KOPT-K1 (cell line): ENCODE measurements around the gene YES1.

Experiments used
- H3K27ac ChIP-seq: fragments of 200-600 bp; sonication (generic); 2 replicates; pipeline ENCODE4 v1.5.1; 2016; ENCODE audit warnings: antibody characterized with exemption, mild to moderate bottlenecking, low read depth, low read length; ENCODE audit not compliant: poor library complexity, severe bottlenecking
- H3K36me3 ChIP-seq: fragments of 200-600 bp; sonication (generic); 2 replicates; pipeline ENCODE4 v1.5.1; 2017; ENCODE audit warnings: antibody characterized with exemption, mild to moderate bottlenecking, low read length, moderate library complexity; ENCODE audit not compliant: insufficient read depth
- H3K9me3 ChIP-seq: fragments of 200-600 bp; sonication (generic); 2 replicates; pipeline ENCODE4 v1.5.1; 2017; ENCODE audit warnings: antibody characterized with exemption, low read length, mild to moderate bottlenecking; ENCODE audit not compliant: insufficient read depth, poor library complexity, severe bottlenecking

Gene YES1

GRCh38 chr18:680392-680791 lies 131.7 kb downstream of the YES1 start:
- Histone ChIP-seq H3K27ac (peak overlapping the region; percentile 97), H3K9me3 (no peaks in the 10 kb centered on the region), H3K36me3 (peaks cover 75% of the 10 kb centered on the region)

GRCh38 chr18:679516-679915 lies 132.5 kb downstream of the YES1 start:
- Histone ChIP-seq H3K27ac (peak overlapping the region; percentile 97), H3K36me3 (peaks cover 75% of the 10 kb centered on the region), H3K9me3 (no peaks in the 10 kb centered on the region)

GRCh38 chr18:678482-679182 lies 133.4 kb downstream of the YES1 start:
- H3K27ac ChIP-seq = peak overlapping the region; percentile 29
- H3K36me3 ChIP-seq = peaks cover 80% of the 10 kb centered on the region
- H3K9me3 ChIP-seq = no peaks in the 10 kb centered on the region

GRCh38 chr18:677951-678381 lies 134.1 kb downstream of the YES1 start:
- H3K36me3 ChIP-seq = peaks cover 87% of the 10 kb centered on the region

GRCh38 chr18:677145-677544 lies 134.9 kb downstream of the YES1 start:
- Histone ChIP-seq H3K27ac (peak overlapping the region; percentile 29), H3K36me3 (peaks cover 95% of the 10 kb centered on the region), H3K9me3 (no peaks in the 10 kb centered on the region)

More at GRCh38 chr18:677951-678381, 134.1 kb downstream of the YES1 start:
- H3K27ac ChIP-seq = peak overlapping the region; percentile 29
- no peaks in the 10 kb centered on the region for H3K9me3 ChIP-seq

- Histone ChIP-seq H3K27ac (peak overlapping the region; percentile 29), H3K36me3 (peaks cover 99% of the 10 kb centered on the region)
Measured at GRCh38 chr18:676736-677135, 135.3 kb downstream of the YES1 start.

GRCh38 chr18:676069-676468 lies 136.0 kb downstream of the YES1 start:
- Histone ChIP-seq H3K36me3 (peaks cover 100% of the 10 kb centered on the region), H3K27ac (peak overlapping the region; percentile 29), H3K9me3 (no peaks in the 10 kb centered on the region)

More at GRCh38 chr18:676736-677135, 135.3 kb downstream of the YES1 start:
- no peaks in the 10 kb centered on the region for H3K9me3 ChIP-seq

- Histone ChIP-seq H3K36me3 (peaks cover 100% of the 10 kb centered on the region), H3K9me3 (no peaks in the 10 kb centered on the region), H3K27ac (no peak overlapping the region)
Measured at GRCh38 chr18:675307-675706, 136.7 kb downstream of the YES1 start.

GRCh38 chr18:673769-674168 lies 138.3 kb downstream of the YES1 start:
- Histone ChIP-seq H3K9me3 (no peaks in the 10 kb centered on the region), H3K27ac (no peak overlapping the region), H3K36me3 (peaks cover 100% of the 10 kb centered on the region)

- H3K27ac ChIP-seq = no peak overlapping the region
- peaks cover 100% of the 10 kb centered on the region for H3K36me3 ChIP-seq
- no peaks in the 10 kb centered on the region for H3K9me3 ChIP-seq
Measured at GRCh38 chr18:673317-673716, 138.7 kb downstream of the YES1 start.
